T-cell (primary cell): ENCODE results near the gene FSTL4. TPM values are rescaled to one million over a fixed set of nuclear protein-coding genes. Genes with fewer than 3 reads are reported as not detected.
A peak's percentile ranks its signal among the peaks of the same experiment; 100 is the strongest.

Source experiments
- ATAC-seq, 4 experiments: fragments of 200-7000 bp in 3 of 4; fragments of 150-1000 bp in 1 of 4; cut with Tn5 transposase; replicated peaks in 1 of 4; 1 replicate in 3 of 4; 2 replicates in 1 of 4; pipeline ENCODE4 v1.10.0; 2021; ENCODE audit warnings: moderate library complexity in 3 of 4, mild to moderate bottlenecking in 2 of 4, moderate number of reproducible peaks in 1 of 4
- CTCF ChIA-PET, 2 donors: fragments of 300-600 bp; sonication (Branson Sonifier 250); formaldehyde crosslinking; loops; one replicate each; lab custom pipeline; 2022; ENCODE audit warnings: antibody characterized with exemption in 2 of 2; lab: Charles Lee
- POLR2A ChIA-PET, 2 donors: fragments of 300-600 bp; sonication (Branson Sonifier 250); formaldehyde crosslinking; loops; one replicate each; lab custom pipeline; 2022; ENCODE audit warnings: antibody characterized with exemption in 2 of 2; lab: Charles Lee
- DNase-seq, 35 experiments: peaks; one replicate each; pipeline versions ENCODE4 v3.0.0 to v3.0.0-alpha.2; 2013 to 2023
- H3K27ac ChIP-seq: one replicate; pipeline ENCODE4 v1.5.1; 2013; ENCODE audit warnings: low read length
- H3K27me3 ChIP-seq, 2 experiments: replicated peaks in 1 of 2; 1 replicate in 1 of 2; 2 replicates in 1 of 2; pipeline versions ENCODE4 v1.6.1 to v1.7.0; 2013; ENCODE audit warnings: low read length in 1 of 2, mixed read lengths in 1 of 2; ENCODE audit not compliant: control insufficient read depth in 2 of 2, insufficient read depth in 2 of 2; ENCODE audit errors: extremely low read depth in 1 of 2
- H3K36me3 ChIP-seq, 2 donors: 1 replicate in 1 of 2; 2 replicates in 1 of 2; pipeline versions ENCODE4 v1.6.1 to v1.7.0; 2013; ENCODE audit warnings: low read length in 1 of 2; ENCODE audit not compliant: control insufficient read depth in 2 of 2, insufficient read depth in 1 of 2; ENCODE audit errors: extremely low read depth in 1 of 2
- H3K4me1 ChIP-seq, 2 experiments: 1 replicate in 1 of 2; 2 replicates in 1 of 2; pipeline versions ENCODE4 v1.6.1 to v1.7.0; 2013; ENCODE audit warnings: low read length in 2 of 2, mixed read lengths in 1 of 2; ENCODE audit not compliant: insufficient read depth in 2 of 2, control insufficient read depth in 1 of 2; ENCODE audit errors: extremely low read depth in 1 of 2
- H3K4me3 ChIP-seq, 2 donors: 1 replicate in 1 of 2; 2 replicates in 1 of 2; pipeline versions ENCODE4 v1.5.1 to v1.7.0; 2013; ENCODE audit warnings: mild to moderate bottlenecking in 2 of 2, low read length in 1 of 2, moderate library complexity in 1 of 2; ENCODE audit not compliant: control insufficient read depth in 1 of 2; ENCODE audit errors: extremely low read depth in 1 of 2
- H3K9me3 ChIP-seq: 2 replicates; pipeline ENCODE4 v1.7.0; 2013
- H3K27ac Mint-ChIP-seq, 2 donors: one replicate each; pipeline ENCODE4 v1.8.0; 2020 to 2021; ENCODE audit warnings: mild to moderate bottlenecking in 2 of 2, mixed read lengths in 2 of 2
- H3K27me3 Mint-ChIP-seq, 2 donors: one replicate each; pipeline ENCODE4 v1.8.0; 2021 to 2022; ENCODE audit warnings: mixed read lengths in 2 of 2
- H3K36me3 Mint-ChIP-seq: one replicate; pipeline ENCODE4 v1.8.0; 2021; ENCODE audit warnings: mixed read lengths
- H3K4me1 Mint-ChIP-seq, 3 donors: one replicate each; pipeline ENCODE4 v1.8.0; 2020 to 2022; ENCODE audit warnings: mixed read lengths in 3 of 3, mild to moderate bottlenecking in 1 of 3
- H3K4me3 Mint-ChIP-seq, 3 donors: one replicate each; pipeline ENCODE4 v1.8.0; 2020 to 2022; ENCODE audit warnings: mild to moderate bottlenecking in 3 of 3, mixed read lengths in 3 of 3, moderate library complexity in 3 of 3
- H3K9me3 Mint-ChIP-seq, 3 donors: one replicate each; pipeline ENCODE4 v1.8.0; 2020 to 2022; ENCODE audit warnings: mixed read lengths in 3 of 3
- WGBS: methylation state at CpG from one replicate; pipeline ENCODE4 v1.1.5; 2013; ENCODE audit warnings: missing lambda C conversion rate; ENCODE audit not compliant: insufficient coverage; 5-methylcytosine and 5-hydroxymethylcytosine counted together
- total RNA-seq, 35 experiments: library from RNA in 6 of 35; stranded (reverse) in 6 of 35; fragments of 120-200 nt in 1 of 35; gene quantifications; one replicate each; pipeline versions ENCODE4 v1.2.1 to v1.2.4 and lab custom pipeline; 2013 to 2026

FSTL4 gene
- total RNA-seq, 5 donors from 2014 or later (not counting 1 experiment from before 2014, with no cell fraction given), result 1.6 TPM; not detected in 3

GRCh38 chr5:133321833-133322420 lies 290.4 kb downstream of the FSTL4 start:
- H3K9me3 Mint-ChIP-seq, result no peaks in the 10 kb centered on the region
- 13% methylated on average over 5 of the region's 6 CpGs for WGBS
- no peaks in the 10 kb centered on the region for H3K36me3 Mint-ChIP-seq
- Histone ChIP-seq H3K9me3 (no peaks in the 10 kb centered on the region), H3K36me3 (no peaks in the 10 kb centered on the region), H3K4me3 (no peak overlapping the region), H3K4me1 (peaks cover 0 to 11% of the 10 kb centered on the region in 2 experiments), H3K27me3 (peaks cover 0 to 26% of the 10 kb centered on the region in 2 experiments), H3K27ac (no peak overlapping the region)
- DNase-seq (peak in 8 of 35 experiments; percentile 7 to 58 (median 22)), ATAC-seq (peak in 1 of 4 experiments; percentile 81)
- no peaks in the 10 kb centered on the region for H3K27me3 Mint-ChIP-seq
- H3K4me1 Mint-ChIP-seq, result peaks cover 0 to 11% (median 2%) of the 10 kb centered on the region in 3 donors
- ChIA-PET POLR2A (no interaction called here), CTCF (no interaction called here)
- H3K27ac Mint-ChIP-seq, result no peak overlapping the region
- H3K4me3 Mint-ChIP-seq, result no peak overlapping the region

GRCh38 chr5:133321286-133321832 lies 291.0 kb downstream of the FSTL4 start:
- no peak for ATAC-seq
- ChIA-PET CTCF (no interaction called here), POLR2A (no interaction called here)

GRCh38 chr5:133319905-133320520 lies 292.3 kb downstream of the FSTL4 start:
- Histone ChIP-seq H3K27ac (no peak overlapping the region), H3K27me3 (peaks cover 0 to 19% of the 10 kb centered on the region in 2 experiments), H3K9me3 (no peaks in the 10 kb centered on the region), H3K4me3 (no peak overlapping the region), H3K36me3 (no peaks in the 10 kb centered on the region), H3K4me1 (peaks cover 0 to 11% of the 10 kb centered on the region in 2 experiments)
- peaks cover 0 to 11% (median 2%) of the 10 kb centered on the region in 3 donors for H3K4me1 Mint-ChIP-seq
- DNase-seq, result no peak
- H3K27me3 Mint-ChIP-seq, result no peaks in the 10 kb centered on the region
- ATAC-seq, result no peak
- no peak overlapping the region for H3K27ac Mint-ChIP-seq
- POLR2A ChIA-PET, result no interaction called here
- no peak overlapping the region for H3K4me3 Mint-ChIP-seq
- no peaks in the 10 kb centered on the region for H3K36me3 Mint-ChIP-seq
- CTCF ChIA-PET, result no interaction called here
- 86% methylated on average over 2 of the region's 5 CpGs for whole genome bisulfite sequencing
- H3K9me3 Mint-ChIP-seq, result no peaks in the 10 kb centered on the region

More at GRCh38 chr5:133321286-133321832, 291.0 kb downstream of the FSTL4 start:
- Mint-ChIP-seq H3K4me1 (peaks cover 0 to 11% (median 2%) of the 10 kb centered on the region in 3 donors), H3K27me3 (no peaks in the 10 kb centered on the region), H3K4me3 (no peak overlapping the region), H3K36me3 (no peaks in the 10 kb centered on the region), H3K27ac (no peak overlapping the region), H3K9me3 (no peaks in the 10 kb centered on the region)
- H3K4me3 ChIP-seq, result no peak overlapping the region
- no peak overlapping the region for H3K27ac ChIP-seq
- WGBS, result 76% methylated on average over 7 of the region's 13 CpGs
- no peaks in the 10 kb centered on the region for H3K36me3 ChIP-seq
- H3K9me3 ChIP-seq, result no peaks in the 10 kb centered on the region
- peaks cover 0 to 26% of the 10 kb centered on the region in 2 experiments for H3K27me3 ChIP-seq
- no peak for DNase-seq
- H3K4me1 ChIP-seq, result peaks cover 0 to 11% of the 10 kb centered on the region in 2 experiments

DNA sequence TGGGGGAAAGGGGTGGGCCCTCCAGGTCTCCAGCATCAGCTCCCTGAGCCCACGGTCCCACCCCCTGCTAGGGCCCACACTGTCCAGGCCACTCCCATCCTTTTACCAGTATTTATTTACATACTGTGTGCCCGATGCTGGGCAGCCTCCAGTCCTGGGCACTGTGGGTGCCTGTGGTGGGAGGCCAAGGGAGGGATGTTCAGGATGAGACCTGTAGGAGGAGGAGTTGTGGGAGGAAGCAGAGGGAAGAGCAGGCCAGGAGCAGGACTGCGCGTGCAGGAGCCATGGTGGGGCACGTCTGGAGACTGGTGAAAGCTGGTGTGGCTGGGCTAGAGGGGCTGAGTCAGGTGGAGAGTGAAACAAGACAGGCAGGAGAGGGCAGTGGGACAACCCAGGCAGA lies 293.1 kb downstream of the FSTL4 start:
- H3K4me3 ChIP-seq, result no peak overlapping the region
- H3K27me3 ChIP-seq, result peaks cover 0 to 19% of the 10 kb centered on the region in 2 experiments
- DNase-seq (no peak), ATAC-seq (no peak)
- ChIA-PET CTCF (no interaction called here), POLR2A (no interaction called here)
- Mint-ChIP-seq H3K27ac (no peak overlapping the region), H3K27me3 (no peaks in the 10 kb centered on the region), H3K9me3 (no peaks in the 10 kb centered on the region), H3K4me1 (peaks cover 0 to 11% (median 2%) of the 10 kb centered on the region in 3 donors), H3K4me3 (no peak overlapping the region), H3K36me3 (no peaks in the 10 kb centered on the region)
- 89% methylated on average over 3 of the region's 5 CpGs for WGBS
- peaks cover 0 to 11% of the 10 kb centered on the region in 2 experiments for H3K4me1 ChIP-seq
- H3K27ac ChIP-seq, result no peak overlapping the region
- no peaks in the 10 kb centered on the region for H3K36me3 ChIP-seq
- H3K9me3 ChIP-seq, result no peaks in the 10 kb centered on the region

DNA sequence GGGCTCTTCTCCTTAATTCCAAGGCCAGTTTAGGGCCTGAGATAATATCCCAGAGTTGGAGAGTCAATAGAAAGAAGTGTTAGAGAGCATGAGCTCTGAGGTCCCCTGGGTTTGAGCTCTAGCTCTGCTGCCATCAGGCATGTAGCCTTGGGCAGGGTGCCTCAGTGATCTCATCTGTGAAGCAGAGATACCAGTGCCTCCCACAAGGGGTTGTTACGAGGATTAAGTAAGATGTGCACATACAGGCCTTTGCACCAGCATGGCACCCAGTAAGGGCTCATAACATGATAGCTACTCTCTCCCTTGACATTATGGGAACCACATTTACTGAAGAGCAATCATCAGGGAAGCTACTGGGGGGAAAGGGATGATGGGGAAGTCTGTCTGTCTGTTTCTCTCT lies 294.8 kb downstream of the FSTL4 start:
- H3K4me3 ChIP-seq, result no peak overlapping the region
- Mint-ChIP-seq H3K4me3 (no peak overlapping the region), H3K4me1 (peaks cover 0 to 11% (median 2%) of the 10 kb centered on the region in 3 donors), H3K9me3 (no peaks in the 10 kb centered on the region), H3K27me3 (no peaks in the 10 kb centered on the region), H3K36me3 (no peaks in the 10 kb centered on the region), H3K27ac (no peak overlapping the region)
- DNase-seq, result no peak
- WGBS, result 100% methylated on average over 1 of the region's 1 CpG
- peaks cover 0 to 18% of the 10 kb centered on the region in 2 experiments for H3K27me3 ChIP-seq
- no peak overlapping the region for H3K27ac ChIP-seq
- H3K36me3 ChIP-seq, result no peaks in the 10 kb centered on the region
- no peaks in the 10 kb centered on the region for H3K9me3 ChIP-seq
- ChIA-PET CTCF (no interaction called here), POLR2A (no interaction called here)
- H3K4me1 ChIP-seq, result peaks cover 0 to 11% of the 10 kb centered on the region in 2 experiments
- no peak for ATAC-seq

GRCh38 chr5:133316346-133317343 lies 295.7 kb downstream of the FSTL4 start:
- no peak overlapping the region for H3K27ac ChIP-seq
- no peaks in the 10 kb centered on the region for H3K9me3 Mint-ChIP-seq
- no peaks in the 10 kb centered on the region for H3K36me3 ChIP-seq
- no peaks in the 10 kb centered on the region for H3K9me3 ChIP-seq
- H3K4me1 ChIP-seq, result peaks cover 0 to 5% of the 10 kb centered on the region in 2 experiments
- DNase-seq (no peak), ATAC-seq (no peak)
- 82% methylated on average over 9 of the region's 22 CpGs for WGBS
- ChIA-PET POLR2A (no interaction called here), CTCF (no interaction called here)
- H3K4me3 Mint-ChIP-seq, result no peak overlapping the region
- no peaks in the 10 kb centered on the region for H3K36me3 Mint-ChIP-seq
- peaks cover 0 to 4% of the 10 kb centered on the region in 2 donors for H3K27me3 Mint-ChIP-seq
- peaks cover 0 to 16% of the 10 kb centered on the region in 2 experiments for H3K27me3 ChIP-seq
- H3K4me1 Mint-ChIP-seq, result peaks cover 0 to 6% (median 0%) of the 10 kb centered on the region in 3 donors
- H3K4me3 ChIP-seq, result no peak overlapping the region
- no peak overlapping the region for H3K27ac Mint-ChIP-seq
